Measurements from ENCODE around the gene RBBP6.

DNA sequence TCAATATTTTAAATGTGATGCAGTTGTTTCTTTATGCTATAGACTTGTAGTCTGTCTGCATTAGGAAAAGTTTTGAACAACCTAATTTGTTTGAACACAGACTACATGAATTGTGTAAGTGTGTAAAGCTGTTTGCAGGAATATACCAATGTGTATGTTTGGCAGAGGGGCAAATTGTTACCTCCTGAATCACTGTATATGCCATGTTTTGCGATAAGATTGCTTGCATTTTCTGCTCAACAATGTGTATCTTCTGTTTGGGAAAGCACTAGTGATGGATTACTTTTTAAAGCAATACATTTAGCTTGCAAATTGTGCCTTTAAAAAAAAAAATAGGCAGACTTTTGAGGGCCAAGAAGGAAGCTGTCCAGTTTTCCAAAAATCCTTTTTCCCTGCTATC is 14.6 kb downstream of the RBBP6 start:
- TF ChIP-seq, protein P1, sequence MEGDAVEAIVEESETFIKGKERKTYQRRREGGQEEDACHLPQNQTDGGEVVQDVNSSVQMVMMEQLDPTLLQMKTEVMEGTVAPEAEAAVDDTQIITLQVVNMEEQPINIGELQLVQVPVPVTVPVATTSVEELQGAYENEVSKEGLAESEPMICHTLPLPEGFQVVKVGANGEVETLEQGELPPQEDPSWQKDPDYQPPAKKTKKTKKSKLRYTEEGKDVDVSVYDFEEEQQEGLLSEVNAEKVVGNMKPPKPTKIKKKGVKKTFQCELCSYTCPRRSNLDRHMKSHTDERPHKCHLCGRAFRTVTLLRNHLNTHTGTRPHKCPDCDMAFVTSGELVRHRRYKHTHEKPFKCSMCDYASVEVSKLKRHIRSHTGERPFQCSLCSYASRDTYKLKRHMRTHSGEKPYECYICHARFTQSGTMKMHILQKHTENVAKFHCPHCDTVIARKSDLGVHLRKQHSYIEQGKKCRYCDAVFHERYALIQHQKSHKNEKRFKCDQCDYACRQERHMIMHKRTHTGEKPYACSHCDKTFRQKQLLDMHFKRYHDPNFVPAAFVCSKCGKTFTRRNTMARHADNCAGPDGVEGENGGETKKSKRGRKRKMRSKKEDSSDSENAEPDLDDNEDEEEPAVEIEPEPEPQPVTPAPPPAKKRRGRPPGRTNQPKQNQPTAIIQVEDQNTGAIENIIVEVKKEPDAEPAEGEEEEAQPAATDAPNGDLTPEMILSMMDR (IDR thresholded peaks at IDR 0.05): no peak
- no peak for TF ChIP-seq POLR2AphosphoS5 (IDR thresholded peaks at IDR 0.05)
- TF ChIP-seq POLR2A (IDR thresholded peaks at IDR 0.05): no peak
- TF ChIP-seq EP300 (IDR thresholded peaks at IDR 0.05; ENCODE audit: low read depth): no peak
